Measurements from ENCODE around the gene STAT6. TPM values are rescaled to one million over a fixed set of nuclear protein-coding genes. Genes with fewer than 3 reads are reported as not detected.

Gene STAT6
- total RNA-seq, 1 donor from 2014 or later = 178 TPM

DNA sequence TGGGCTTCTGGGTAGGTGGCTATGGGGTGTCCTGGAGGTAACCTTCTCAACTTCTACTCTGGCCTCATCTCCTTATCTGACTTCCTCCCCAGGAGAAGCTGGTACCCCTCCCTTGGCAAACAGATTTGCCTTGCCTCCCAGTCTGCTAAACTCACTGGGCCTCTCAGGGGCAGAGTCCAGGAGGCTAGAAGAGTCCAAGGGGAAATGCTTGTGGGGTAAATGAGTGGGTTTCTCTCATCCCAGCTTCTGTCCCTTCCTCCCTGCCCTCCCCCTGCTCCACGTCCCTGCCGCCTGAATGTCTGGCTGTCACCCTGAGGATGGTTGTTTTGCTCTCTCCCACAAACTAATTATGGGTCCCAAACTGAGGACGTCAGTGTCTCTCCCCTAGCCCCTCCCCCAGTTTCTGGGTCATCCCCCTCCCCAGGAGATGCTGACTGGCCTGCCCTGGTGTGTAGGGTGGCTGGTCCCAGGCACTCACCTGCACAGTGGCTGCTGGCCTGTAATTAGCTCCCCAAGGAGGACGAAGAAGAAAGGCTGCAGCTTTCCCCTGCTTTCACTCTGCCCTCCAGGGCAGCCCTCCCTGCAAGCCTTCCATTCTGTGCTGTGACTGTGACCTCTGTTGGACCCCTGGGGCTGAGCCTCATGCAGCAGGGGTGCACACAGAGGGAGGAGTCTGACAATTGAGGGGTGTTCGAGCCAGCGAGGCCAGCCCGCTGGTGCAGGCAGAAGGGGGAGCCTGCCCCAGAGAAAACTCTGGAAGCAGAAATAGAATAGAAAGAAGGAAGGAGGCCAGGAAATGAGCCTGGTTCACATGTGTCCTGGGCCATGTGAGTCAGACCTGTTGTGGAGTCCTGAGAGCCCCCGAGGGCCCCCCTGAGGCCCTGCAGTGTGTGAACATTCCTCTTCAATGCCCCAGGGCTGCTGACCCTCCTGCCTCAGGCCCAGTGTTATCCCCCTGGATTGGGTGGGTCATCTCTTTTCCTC is 36.1 kb upstream of the STAT6 start, which contains the start of gene LRP1-AS:
Gene LRP1-AS (minus strand): TSS at position 659 of the 984 bp plus-strand sequence.
- intact Hi-C loops (cut with micrococcal nuclease) = no loop called here

DNA sequence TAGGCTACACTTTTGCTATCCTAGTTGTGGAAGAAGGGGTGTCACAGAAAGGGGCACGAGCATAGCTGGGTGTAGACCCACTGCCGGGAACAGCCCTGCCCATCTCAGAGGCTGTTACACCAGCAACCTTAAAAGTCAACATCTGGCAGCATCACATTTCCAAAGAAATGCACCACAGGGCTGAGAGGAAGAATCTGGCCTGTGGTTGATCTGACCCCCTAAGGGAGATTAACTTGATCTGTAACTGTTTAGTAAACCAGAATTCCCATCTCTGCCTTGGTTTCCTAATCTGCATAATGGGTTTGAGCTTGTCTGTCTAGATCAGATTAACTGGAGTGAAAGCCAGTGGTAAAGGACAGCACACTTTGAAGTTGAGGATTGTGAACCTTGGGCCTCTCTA is 34.9 kb upstream of the STAT6 start:
- intact Hi-C loops (cut with micrococcal nuclease) = no loop called here

DNA sequence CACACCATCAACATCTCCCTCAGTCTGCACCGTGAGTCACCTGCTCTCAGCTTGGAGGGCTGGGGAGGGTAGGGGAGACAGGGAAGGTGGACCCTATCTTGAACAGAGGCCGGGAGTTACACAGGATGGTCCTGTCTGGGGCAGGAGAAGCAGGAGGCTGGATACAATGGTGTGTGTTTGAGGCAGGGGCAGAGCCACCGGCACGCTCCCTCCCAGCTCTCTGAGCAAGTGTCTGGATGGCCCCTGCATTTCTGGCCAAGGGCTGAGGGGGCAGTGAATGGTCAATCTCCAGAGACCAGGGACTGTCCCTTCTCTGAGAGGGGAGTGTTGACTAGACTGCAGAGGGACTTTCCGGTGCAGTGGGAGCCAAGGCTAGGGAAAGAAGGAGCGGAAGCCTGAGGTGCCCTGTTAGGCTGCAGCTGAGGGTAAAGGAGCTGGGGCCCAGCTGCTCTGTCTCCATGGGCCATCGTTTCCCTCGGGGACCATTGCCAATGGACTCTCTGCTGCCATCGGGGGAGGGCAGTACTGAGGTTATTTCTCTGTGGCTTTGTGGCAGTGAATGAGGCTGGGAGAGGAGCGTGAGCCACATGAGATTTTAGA is 34.4 kb upstream of the STAT6 start:
- intact Hi-C loops (cut with micrococcal nuclease) = no loop called here

DNA sequence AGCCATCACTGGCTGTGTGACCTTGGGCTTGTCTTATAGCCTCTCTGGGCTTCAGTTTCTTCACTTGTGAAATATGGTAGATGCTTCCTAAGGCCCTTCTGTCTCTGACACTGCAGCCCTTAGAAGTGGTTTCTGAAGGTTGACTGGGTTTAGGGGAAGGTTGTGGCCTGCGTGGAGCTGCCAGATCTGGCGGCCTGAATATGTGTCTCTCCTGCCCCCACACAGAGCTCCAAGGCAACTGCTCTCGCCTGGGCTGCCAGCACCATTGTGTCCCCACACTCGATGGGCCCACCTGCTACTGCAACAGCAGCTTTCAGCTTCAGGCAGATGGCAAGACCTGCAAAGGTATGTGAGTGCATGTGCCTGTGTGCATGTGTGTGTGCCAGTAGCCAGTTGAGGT is 32.3 kb upstream of the STAT6 start:
- intact Hi-C loops (cut with micrococcal nuclease) = no loop called here

DNA sequence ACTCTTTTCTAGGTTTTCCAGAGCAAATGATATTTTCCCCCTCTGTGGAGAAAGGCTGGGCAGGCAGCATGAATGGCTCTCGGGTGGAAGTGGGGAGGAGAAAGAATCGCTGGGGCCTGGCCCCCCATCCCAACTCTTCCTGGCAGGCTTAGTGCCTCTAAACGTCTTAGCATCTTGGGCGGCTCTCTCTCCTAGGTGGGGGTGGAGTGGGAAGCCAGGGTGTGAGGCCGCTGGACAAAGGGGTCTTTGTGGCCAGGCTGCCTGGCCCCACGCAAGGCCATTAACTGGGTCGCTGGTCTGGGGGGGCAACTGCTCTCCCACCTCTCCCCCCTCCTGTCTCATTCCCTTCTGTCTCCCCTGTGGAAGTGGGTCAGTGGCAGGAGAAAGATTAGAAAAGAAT is 31.6 kb upstream of the STAT6 start:
- intact Hi-C loops (cut with micrococcal nuclease) = no loop called here

DNA sequence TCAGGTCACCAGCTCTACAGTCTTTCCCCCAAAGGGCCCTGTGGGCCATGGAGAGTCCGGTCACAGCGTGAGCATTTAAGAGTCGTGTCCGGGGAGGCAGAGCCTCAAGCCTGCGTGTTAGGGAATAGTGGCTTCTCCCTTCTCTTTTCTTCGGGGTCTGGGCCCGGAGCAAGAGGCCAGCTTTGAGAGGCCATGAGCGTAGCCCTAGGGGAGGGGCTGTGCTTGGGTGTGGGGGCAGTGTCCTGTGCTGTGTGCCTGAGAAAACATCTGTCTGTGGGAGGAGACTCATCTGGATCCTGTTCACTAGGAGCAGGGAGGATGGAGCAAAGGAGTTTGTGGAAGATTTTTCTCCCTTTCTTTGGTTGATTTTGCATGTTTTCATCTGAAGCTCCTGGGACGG is 31.0 kb upstream of the STAT6 start:
- intact Hi-C loops (cut with micrococcal nuclease) = no loop called here

DNA sequence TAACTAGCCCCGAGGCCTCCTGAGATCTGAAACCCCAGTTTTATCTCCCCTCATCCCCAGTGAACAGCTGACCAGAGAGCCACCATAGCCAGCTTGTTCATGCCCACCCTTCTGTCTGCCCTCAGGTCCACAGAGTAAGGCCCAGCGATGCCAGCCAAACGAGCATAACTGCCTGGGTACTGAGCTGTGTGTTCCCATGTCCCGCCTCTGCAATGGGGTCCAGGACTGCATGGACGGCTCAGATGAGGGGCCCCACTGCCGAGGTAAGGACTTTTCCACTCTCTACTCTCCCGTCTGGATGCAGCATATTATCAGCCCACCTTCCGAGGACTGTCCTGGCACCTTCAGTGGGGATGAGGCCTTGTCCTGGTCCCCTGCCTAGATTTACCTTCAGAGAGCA is 30.1 kb upstream of the STAT6 start:
- intact Hi-C loops (cut with micrococcal nuclease) = no loop called here

DNA sequence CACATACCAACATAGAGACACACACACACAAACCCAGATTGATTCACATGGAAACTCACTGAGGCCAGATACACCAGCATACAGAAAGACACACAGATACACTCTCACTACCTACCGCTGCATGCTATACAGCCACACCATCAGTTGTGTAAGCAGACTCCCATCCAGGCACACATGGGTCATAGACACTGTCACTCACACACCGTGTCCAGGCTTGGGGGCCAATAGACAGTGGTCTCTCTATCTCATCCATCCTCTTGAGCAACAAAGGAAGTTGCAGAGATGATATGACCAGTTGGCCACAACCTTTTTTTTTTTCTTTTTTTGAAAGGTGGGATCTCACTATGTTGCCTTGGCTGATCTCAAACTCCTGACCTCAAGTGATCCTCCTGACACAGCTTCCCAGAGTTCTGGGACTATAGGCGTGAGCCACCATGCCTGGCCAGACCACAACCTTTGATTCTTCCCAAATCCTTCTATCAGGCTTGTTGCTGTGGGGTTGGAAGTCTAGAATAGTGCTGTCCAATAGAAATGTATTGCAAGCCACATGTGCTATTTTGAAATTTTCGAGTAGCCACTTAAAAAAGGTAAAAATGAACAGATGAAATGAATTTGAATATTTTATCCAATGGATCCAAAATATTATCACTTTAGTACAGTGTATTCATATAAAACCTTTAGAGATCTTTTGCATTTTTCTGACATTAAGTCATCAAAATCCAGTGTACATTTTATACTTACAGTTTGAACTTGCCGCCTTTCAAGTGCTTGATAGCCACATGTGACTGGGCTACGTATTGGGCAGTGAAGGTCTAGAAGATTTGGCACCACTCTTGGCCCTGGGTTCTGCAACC is 28.9 kb upstream of the STAT6 start:
- intact Hi-C loops (cut with micrococcal nuclease) = no loop called here

DNA sequence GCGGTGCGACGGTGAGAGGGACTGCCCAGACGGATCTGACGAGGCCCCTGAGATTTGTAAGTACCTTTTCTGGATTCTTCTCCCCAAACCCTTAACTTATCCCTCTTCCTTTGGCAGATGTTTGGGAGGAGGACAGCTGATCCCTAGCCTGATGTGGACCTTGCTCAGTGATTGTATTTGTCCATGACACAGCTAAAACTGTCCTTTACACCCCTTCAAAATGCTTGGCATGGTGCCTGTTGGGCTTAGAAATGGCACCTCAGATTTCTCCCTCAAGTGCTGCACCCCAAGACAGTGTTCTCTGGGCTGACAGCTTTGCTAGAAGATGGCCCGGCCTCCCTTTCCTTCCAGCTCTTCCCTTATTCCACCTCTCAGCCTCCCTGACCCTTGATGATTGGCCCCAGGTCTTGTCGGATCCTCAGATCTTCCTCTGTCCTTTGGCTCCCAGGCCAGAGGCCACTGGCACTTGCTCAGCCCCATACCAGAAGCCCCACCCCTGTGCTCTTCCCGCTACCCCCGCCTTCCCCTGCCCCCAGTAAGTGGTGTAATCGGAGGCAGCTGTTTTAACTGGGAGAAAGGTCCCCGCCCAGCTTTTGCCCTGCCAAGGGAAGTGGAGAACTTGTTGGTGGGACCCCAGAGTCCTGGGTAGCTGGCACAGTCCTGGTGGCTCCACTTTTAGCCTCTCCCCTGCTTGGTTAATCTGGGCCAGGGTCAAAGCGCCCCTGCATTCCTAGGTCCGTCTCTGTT is 27.5 kb upstream of the STAT6 start:
- intact Hi-C loops (cut with micrococcal nuclease) = no loop called here

DNA sequence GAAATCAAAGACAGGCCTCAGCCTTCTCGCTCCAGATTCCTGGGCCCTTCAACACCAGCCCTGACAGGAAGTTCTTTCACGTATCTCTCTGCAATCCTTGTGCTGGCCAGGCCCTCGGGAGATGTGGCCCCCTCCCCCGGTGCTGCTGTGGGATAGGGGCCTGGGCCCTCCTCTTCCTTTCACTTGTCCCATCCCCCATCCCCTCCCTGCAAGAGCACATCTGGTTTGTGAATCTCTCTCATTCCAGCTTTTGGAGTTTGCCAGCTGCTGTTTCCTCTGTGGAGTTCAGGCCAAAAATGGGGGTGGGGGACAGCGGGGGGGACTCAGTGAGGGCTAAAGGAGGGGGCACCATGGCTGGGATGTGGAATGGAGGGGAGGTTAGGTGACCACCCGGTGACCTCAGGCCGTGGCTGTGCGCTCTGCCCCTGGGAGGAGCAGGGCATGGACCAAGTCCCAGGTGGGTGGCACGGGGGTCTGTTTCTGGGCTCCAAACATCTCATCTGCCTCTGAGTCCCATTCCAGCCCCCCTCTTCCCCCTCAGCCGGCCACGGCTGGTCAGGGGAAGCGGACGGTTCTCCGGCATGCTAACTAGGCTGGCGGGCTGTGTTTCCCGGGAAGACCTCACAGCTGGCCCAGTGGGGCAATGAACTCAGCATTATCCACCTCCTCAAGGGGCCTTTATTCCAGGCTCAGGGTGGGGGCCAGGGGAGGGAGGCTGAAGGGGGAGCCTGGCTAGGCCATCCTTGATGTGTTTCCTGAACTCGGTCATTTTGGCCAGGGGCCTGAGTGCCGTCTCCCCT is 24.6 kb upstream of the STAT6 start:
- intact Hi-C loops (cut with micrococcal nuclease) = no loop called here

DNA sequence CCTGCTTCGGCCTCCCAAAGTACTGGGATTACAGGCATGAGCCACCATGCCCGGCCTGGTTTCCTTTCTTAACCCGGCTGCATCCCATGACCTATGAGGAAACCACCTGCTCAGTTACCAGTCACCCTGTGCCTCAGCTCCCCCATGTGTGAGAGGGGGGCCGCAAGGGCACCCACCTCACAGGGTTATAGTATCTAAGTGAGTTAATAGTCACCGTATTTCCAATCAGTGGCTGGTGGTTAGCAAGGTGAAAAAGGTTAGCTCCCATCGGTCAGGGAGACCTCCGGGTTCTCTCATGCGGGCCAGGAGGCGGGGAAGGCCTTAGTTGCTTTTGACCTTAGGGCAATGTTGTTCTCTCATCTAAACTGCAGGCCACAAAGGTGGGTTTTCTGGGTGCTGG is 23.8 kb upstream of the STAT6 start:
- intact Hi-C loops (cut with micrococcal nuclease) = no loop called here

DNA sequence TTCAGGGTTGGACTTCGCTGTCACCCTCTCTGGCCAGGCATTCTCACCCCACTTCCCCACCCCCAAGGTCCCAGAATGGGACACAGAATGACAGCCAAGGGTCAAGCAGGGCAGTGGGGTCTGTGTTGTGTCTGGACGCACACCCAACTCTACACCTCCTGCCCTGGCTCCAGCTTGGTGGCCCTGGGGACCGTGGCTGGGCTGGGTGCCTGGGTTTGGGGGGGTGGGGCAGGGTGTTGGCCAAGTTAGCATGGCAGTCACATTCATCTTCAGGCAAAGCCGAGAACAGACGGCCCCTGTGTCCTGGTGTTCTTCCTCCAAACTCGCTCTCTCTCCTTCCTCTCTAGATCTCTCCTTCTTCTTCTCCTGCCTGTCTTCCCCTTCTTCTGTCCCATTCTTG is 22.8 kb upstream of the STAT6 start:
- intact Hi-C loops (cut with micrococcal nuclease) = no loop called here

DNA sequence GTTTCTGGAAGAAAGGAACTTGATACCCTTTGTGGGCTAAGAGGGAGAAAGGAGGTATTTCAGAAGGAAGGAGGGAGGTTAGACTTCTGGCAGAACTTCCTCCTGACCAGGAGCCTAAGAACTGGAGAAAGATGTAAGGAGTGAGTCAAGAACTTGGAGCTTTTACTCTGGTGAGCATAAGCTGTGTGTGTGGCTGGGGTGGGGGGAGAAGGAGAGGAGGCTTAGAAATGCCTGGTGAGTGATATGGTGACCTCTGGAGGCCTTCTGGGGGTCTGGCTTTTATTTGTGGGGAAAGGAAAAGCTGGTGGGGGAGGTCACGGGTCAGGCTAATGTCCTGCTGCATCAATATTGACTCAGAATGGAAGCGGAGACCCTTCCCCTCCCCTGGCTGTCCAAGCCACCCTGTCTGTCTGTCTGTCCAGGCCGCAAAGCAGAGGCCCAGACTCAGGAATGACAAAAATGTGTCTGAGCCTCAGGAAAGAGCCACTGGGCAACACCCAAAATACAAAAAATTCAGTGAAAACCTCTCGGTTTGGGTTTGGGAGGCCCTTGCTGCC is 21.9 kb upstream of the STAT6 start:
- intact Hi-C loops (cut with micrococcal nuclease) = no loop called here

DNA sequence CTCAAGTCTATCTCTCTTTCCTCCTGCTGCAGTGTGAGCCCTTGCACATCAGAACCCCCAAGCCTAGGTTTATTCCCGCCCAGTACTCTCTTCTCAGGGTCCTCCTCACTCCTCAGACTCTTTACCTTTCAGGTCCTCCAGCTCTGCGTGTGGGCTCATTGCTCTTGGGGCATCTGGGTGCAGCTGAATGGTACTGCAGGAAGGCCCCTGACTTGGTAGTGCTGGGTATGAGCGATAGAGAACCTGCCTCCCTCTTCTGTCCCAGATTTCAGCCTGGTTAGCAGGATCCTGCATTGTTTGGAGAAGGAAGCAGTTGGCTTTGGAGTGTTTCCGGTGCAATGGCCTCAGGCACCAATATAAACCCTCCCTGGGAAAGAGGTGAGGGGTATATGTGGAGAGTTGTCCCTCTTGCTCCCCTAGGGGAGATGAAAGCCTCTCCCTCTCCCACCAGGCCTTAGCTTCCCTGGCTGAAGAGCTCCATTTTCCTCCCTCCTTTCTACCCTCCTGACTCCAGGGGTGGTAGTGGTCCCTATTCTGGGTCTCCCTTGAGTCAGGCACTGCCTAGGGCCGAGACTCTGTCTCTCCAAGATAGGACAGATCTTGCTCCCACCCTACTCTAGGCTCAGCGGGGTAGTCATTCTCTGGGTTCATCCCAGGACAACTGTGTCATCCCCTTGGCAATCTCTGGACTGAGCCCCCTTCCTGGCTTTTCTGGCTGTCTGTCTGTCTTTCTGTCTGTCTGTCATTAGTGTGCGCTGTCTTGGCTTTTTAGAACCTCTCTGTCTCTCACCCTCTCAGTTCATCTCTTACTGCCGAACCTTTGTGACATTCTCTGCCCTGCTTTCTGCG is 21.0 kb upstream of the STAT6 start:
- intact Hi-C loops (cut with micrococcal nuclease) = no loop called here

DNA sequence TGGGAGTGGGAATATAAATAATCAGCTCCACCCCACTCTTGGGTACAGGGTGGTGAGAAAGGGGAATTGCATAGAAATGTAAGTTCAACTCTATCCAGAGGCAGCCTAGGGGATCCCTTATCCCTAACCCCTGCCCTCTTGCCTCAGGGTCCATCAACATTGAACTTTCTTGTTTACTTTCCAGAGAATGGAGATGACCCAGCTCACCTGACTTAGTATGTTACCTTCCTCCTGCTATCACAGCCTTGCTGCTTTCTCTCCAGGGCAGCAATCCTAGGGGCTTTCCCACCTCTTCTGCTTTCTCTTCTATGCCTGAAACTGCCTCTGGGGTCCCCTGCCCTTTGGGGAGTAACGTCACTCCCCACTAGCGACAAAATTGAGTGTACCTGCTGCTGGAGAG is 19.8 kb upstream of the STAT6 start:
- intact Hi-C loops (cut with micrococcal nuclease) = no loop called here

DNA sequence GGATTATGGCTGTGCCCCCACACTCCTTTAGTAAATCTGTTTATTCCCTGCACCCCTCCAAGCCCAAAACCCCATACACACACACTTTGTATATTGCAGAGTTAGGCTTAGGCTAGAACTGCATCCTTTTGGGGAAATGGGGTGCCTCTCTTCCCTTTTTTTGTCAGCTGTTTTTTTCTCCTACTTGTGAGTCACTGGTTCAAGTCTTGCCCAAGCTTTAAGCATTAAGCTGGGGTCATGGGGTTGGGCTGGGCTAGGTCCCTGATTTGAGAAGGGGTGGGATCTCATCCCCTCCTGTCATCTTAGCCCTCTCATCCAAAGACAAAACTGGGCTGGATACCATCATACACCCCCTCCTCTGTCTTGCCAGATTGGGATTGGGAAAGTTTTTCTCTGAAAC is 18.7 kb upstream of the STAT6 start:
- intact Hi-C loops (cut with micrococcal nuclease) = no loop called here

DNA sequence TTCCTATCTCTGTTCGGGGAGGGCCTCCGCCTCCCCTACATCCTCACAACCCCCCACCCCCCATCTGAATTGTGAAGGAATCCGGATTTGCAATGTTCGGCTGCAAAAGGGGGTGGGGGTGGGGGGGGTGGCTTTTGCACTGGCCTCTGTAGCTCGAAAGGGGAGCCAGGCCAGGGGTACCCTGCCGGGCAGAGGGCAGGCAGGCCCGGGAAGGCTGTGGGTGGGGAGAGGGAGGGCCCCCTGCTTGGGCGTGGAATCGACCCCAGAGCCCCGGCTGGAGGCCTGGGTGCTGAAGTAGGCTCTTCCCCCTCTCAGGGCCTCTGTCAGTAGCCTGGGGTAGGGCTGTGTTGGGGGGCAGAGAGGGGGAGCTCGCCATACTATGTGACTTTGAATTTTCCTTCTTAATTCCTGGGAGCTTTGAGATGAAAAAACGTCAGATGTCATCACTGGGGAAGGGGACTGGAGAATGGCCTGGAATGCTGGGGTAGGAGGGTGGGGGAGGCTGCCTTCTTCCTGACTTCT is 18.2 kb upstream of the STAT6 start:
- intact Hi-C loops (cut with micrococcal nuclease) = no loop called here

DNA sequence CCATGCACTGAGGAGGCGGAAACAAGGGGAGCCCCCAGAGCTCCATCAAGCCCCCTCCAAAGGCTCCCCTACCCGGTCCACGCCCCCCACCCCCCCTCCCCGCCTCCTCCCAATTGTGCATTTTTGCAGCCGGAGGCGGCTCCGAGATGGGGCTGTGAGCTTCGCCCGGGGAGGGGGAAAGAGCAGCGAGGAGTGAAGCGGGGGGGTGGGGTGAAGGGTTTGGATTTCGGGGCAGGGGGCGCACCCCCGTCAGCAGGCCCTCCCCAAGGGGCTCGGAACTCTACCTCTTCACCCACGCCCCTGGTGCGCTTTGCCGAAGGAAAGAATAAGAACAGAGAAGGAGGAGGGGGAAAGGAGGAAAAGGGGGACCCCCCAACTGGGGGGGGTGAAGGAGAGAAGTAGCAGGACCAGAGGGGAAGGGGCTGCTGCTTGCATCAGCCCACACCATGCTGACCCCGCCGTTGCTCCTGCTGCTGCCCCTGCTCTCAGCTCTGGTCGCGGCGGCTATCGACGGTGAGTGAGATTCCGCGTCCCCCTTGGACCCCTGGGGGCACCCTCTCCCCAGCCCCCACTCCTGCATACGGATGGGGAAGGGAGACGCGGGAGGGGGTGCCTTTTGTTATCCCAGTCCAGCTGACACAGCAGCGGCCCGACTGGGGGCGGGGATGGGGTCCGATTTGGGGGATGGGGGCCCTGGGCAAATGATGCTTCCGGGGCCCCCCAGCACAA is 17.5 kb upstream of the STAT6 start:
- intact Hi-C loops (cut with micrococcal nuclease) = loop anchor here (1.0 kb wide), 3 partner anchors 16 to 111 kb away; partner anchors contain the start of gene NEMP1
